HCT116 (cell line): ENCODE measurements around the gene MANSC1. TPM values are rescaled to one million over a fixed set of nuclear protein-coding genes. Genes with fewer than 3 reads are reported as not detected.

Experiments
- ATAC-seq: fragments of 200-7000 bp; cut with Tn5 transposase; 2 replicates; pipeline ENCODE4 v1.9.1; 2020; ENCODE audit warnings: mild to moderate bottlenecking, moderate library complexity
- BruUV-seq: library from RNA; stranded (reverse); fragments of 400-500 nt; replicated peaks from 2 replicates; lab custom pipeline; 2021; lab: Mats Ljungman, UMichigan
- CTCF ChIA-PET: fragments of 300-600 bp; sonication (Branson Sonifier 250); formaldehyde crosslinking; loops from one replicate; lab custom pipeline; 2021; ENCODE audit warnings: antibody characterized with exemption; lab: Charles Lee
- POLR2A ChIA-PET: fragments of 300-600, 350-600 bp; sonication (Branson Sonifier 250); formaldehyde crosslinking; loops from one replicate; lab custom pipeline; 2021; ENCODE audit warnings: antibody characterized with exemption; lab: Charles Lee
- RAD21 ChIA-PET, 2 experiments: fragments of 300-600 bp; sonication (Branson Sonifier 250); formaldehyde crosslinking; loops; one replicate each; lab custom pipeline; 2023; ENCODE audit warnings: low total read pairs in 2 of 2; ENCODE audit not compliant: uncharacterized antibody in 2 of 2, unreplicated experiment in 2 of 2, low non-redundant PET in 1 of 2; lab: Charles Lee
- DNase-seq: peaks from one replicate; pipeline ENCODE4 v3.0.0-alpha.2; 2010; ENCODE audit warnings: low read depth, low spot score
- H2AFZ ChIP-seq: fragments of 200-600 bp; shearing (Covaris generic), sonication (generic); 2 replicates; pipeline ENCODE4 v1.6.1; 2017; ENCODE audit warnings: low read depth, mixed run types, mixed read lengths, antibody characterized with exemption, low read length; ENCODE audit not compliant: poor library complexity, severe bottlenecking
- H3K27ac ChIP-seq: 2 replicates; pipeline ENCODE4 v1.5.1; 2012; ENCODE audit warnings: low read depth, low read length
- H3K27me3 ChIP-seq: fragments of 200-600 bp; sonication (generic); 2 replicates; pipeline ENCODE4 v1.6.1; 2016; ENCODE audit warnings: mixed run types, low read length, mixed read lengths; ENCODE audit not compliant: insufficient read depth
- H3K36me3 ChIP-seq, 2 experiments: fragments of 200-500 bp in 1 of 2; fragments of 200-600 bp in 1 of 2; sonication (Bioruptor generic) in 1 of 2; sonication (generic) in 1 of 2; 2 replicates each; pipeline versions ENCODE4 v1.5.1 to v1.6.1; 2014 to 2016; ENCODE audit warnings: low read length in 2 of 2, inconsistent platforms in 1 of 2, mixed read lengths in 1 of 2, mixed run types in 1 of 2; ENCODE audit not compliant: insufficient read depth in 2 of 2, control insufficient read depth in 1 of 2
- H3K4me1 ChIP-seq, 2 experiments: fragments of 200-600 bp in 1 of 2; sonication (generic) in 1 of 2; 2 replicates each; pipeline versions ENCODE4 v1.5.1 to v1.6.1; 2012 to 2017; ENCODE audit warnings: low read length in 2 of 2, inconsistent platforms in 1 of 2, mild to moderate bottlenecking in 1 of 2, mixed read lengths in 1 of 2, mixed run types in 1 of 2, moderate library complexity in 1 of 2; ENCODE audit not compliant: insufficient read depth in 2 of 2, control insufficient read depth in 1 of 2
- H3K4me2 ChIP-seq: fragments of 200-600 bp; sonication (generic); 2 replicates; pipeline ENCODE4 v1.6.1; 2017; ENCODE audit warnings: mixed run types, low read length, mixed read lengths
- H3K4me3 ChIP-seq, 2 experiments: fragments of 200-600 bp in 1 of 2; sonication (generic) in 1 of 2; replicated peaks in 1 of 2; 2 replicates each; pipeline ENCODE4 v1.5.1; 2011 to 2016; ENCODE audit warnings: low read length in 2 of 2, control low read depth in 1 of 2, low read depth in 1 of 2, mild to moderate bottlenecking in 1 of 2, mixed read lengths in 1 of 2, mixed run types in 1 of 2
- H3K79me2 ChIP-seq: fragments of 200-600 bp; sonication (generic); 2 replicates; pipeline ENCODE4 v1.6.1; 2017; ENCODE audit warnings: mild to moderate bottlenecking, mixed run types, low read length, moderate library complexity, mixed read lengths; ENCODE audit not compliant: insufficient read depth
- H3K9ac ChIP-seq: fragments of 200-600 bp; sonication (generic); 2 replicates; pipeline ENCODE4 v1.6.1; 2016; ENCODE audit warnings: low read length, mixed read lengths
- H3K9me2 ChIP-seq: fragments of 200-600 bp; sonication (generic), shearing (Covaris generic); 2 replicates; pipeline ENCODE4 v1.6.1; 2017; ENCODE audit warnings: mixed run types, mild to moderate bottlenecking, moderate library complexity; ENCODE audit not compliant: insufficient read depth
- H3K9me3 ChIP-seq, 2 experiments: fragments of 200-500 bp in 1 of 2; fragments of 200-600 bp in 1 of 2; sonication (Bioruptor generic) in 1 of 2; sonication (generic) in 1 of 2; 2 replicates each; pipeline ENCODE4 v1.6.1; 2014 to 2017; ENCODE audit warnings: low read length in 2 of 2, mixed read lengths in 2 of 2, inconsistent platforms in 1 of 2, low read depth in 1 of 2, mild to moderate bottlenecking in 1 of 2, mixed run types in 1 of 2, moderate library complexity in 1 of 2; ENCODE audit not compliant: control insufficient read depth in 1 of 2, insufficient read depth in 1 of 2
- H4K20me1 ChIP-seq: fragments of 200-600 bp; sonication (generic), shearing (Covaris generic); 2 replicates; pipeline ENCODE4 v1.6.1; 2017; ENCODE audit warnings: mixed run types, mild to moderate bottlenecking, moderate library complexity; ENCODE audit not compliant: insufficient read depth
- CBX3 ChIP-seq: IDR thresholded peaks from 2 replicates; pipeline ENCODE4 v1.6.1; 2012; ENCODE audit warnings: low read depth
- EGR1 ChIP-seq: IDR thresholded peaks from 2 replicates; pipeline ENCODE4 v1.6.1; 2012; ENCODE audit warnings: low read depth
- ELF1 ChIP-seq: IDR thresholded peaks from 2 replicates; pipeline ENCODE4 v1.6.1; 2012; ENCODE audit warnings: low read depth, borderline replicate concordance
- EZH2 ChIP-seq: fragments of 200-600 bp; sonication (generic); IDR thresholded peaks from 2 replicates; pipeline ENCODE4 v1.6.1; 2017; ENCODE audit warnings: antibody characterized with exemption, mixed run types
- EZH2phosphoT487 ChIP-seq: fragments of 200-600 bp; IDR thresholded peaks from 2 replicates; pipeline ENCODE4 v1.6.1; 2018; ENCODE audit warnings: antibody characterized with exemption, borderline replicate concordance
- FOSL1 ChIP-seq: IDR thresholded peaks from 2 replicates; pipeline ENCODE4 v1.6.1; 2012; ENCODE audit warnings: low read depth
- POLR2A ChIP-seq: IDR thresholded peaks from 2 replicates; pipeline ENCODE4 v1.7.0; 2011; ENCODE audit warnings: borderline replicate concordance; ENCODE audit not compliant: insufficient read depth, insufficient read length; ENCODE audit errors: extremely low read depth
- SIN3A ChIP-seq: IDR thresholded peaks from 2 replicates; pipeline ENCODE4 v1.6.1; 2012; ENCODE audit warnings: low read depth
- SP1 ChIP-seq: IDR thresholded peaks from 2 replicates; pipeline ENCODE4 v1.6.1; 2012; ENCODE audit warnings: low read depth
- SRF ChIP-seq: IDR thresholded peaks from 2 replicates; pipeline ENCODE4 v1.6.1; 2012; ENCODE audit warnings: low read depth
- TCF7L2 ChIP-seq: IDR thresholded peaks from 2 replicates; pipeline ENCODE4 v1.7.0; 2011; ENCODE audit warnings: borderline replicate concordance, inconsistent platforms; ENCODE audit not compliant: insufficient read depth, insufficient read length; ENCODE audit errors: extremely low read depth
- YY1 ChIP-seq: IDR thresholded peaks from 2 replicates; pipeline ENCODE4 v1.6.1; 2011; ENCODE audit warnings: low read length, low read depth, moderate library complexity, mild to moderate bottlenecking; ENCODE audit not compliant: insufficient replicate concordance; ENCODE audit errors: extremely low read depth
- ZNF274 ChIP-seq: fragments of 200-500 bp; sonication (Bioruptor generic); IDR thresholded peaks from 2 replicates; pipeline ENCODE4 v1.6.1; 2014; ENCODE audit warnings: mild to moderate bottlenecking, low read depth, low read length, inconsistent platforms
- intact Hi-C: fragments of 100-400 bp; cut with micrococcal nuclease; formaldehyde crosslinking; loops from 2 replicates; pipeline ENCODE4 v1.10.0; 2022
- total RNA-seq: library from RNA; stranded (reverse); gene quantifications from one replicate; pipeline ENCODE4 v1.2.1, GENCODE V29; 2021; ENCODE audit not compliant: unreplicated experiment
- TF ChIP-seq, protein P1 (sequence below): IDR thresholded peaks from 2 replicates; pipeline ENCODE4 v1.6.1; 2012
- TF ChIP-seq, protein P2 (sequence below), 3 experiments: fragments of 200-600 bp in 1 of 3; sonication (generic) in 1 of 3; IDR thresholded peaks in 2 of 3; conservative IDR thresholded peaks in 1 of 3; 2 replicates each; pipeline ENCODE4 v1.5.1; 2012 to 2017; ENCODE audit warnings: low read depth in 2 of 3, low read length in 2 of 3, antibody characterized with exemption in 1 of 3, borderline replicate concordance in 1 of 3, control low read depth in 1 of 3, mild to moderate bottlenecking in 1 of 3, mixed read lengths in 1 of 3, mixed run types in 1 of 3, moderate library complexity in 1 of 3; ENCODE audit not compliant: insufficient read depth in 1 of 3
- TF ChIP-seq, protein P3 (sequence below): IDR thresholded peaks from 2 replicates; pipeline ENCODE4 v1.6.1; 2011; ENCODE audit warnings: mild to moderate bottlenecking, low read length, moderate library complexity; ENCODE audit not compliant: insufficient replicate concordance; ENCODE audit errors: extremely low read depth

The MANSC1 gene
- total RNA-seq, 1 experiment from 2014 or later, result 0.20 TPM

DNA sequence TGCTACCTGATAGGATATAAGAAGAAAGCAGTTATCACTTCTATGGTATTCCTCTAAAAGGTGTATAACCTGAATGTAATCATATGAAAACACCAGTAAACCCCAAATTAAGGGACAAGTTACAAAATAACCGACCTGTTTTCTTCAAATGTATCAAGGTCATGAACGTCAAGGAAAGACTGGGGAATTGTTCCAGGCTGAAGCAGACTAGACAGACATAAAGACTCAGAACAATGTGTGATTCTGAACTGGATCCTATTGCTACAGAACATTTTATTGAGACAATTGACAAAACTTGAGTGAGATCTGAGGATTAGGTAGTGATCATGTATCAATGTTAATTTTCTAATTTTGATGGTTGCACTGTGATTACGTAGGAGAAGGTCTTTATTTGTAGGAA is 67.8 kb downstream of the MANSC1 start:
- no peaks in the 10 kb centered on the region for H3K79me2 ChIP-seq
- DNase-seq, result no peak
- H3K27ac ChIP-seq, result no peak overlapping the region
- POLR2A ChIA-PET, result no interaction called here
- TF ChIP-seq, protein P1, sequence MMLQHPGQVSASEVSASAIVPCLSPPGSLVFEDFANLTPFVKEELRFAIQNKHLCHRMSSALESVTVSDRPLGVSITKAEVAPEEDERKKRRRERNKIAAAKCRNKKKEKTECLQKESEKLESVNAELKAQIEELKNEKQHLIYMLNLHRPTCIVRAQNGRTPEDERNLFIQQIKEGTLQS, result no peak
- no peak for TF ChIP-seq SRF
- no peak for TF ChIP-seq SP1
- no peak for TF ChIP-seq TCF7L2
- no peak for TF ChIP-seq EZH2phosphoT487
- no peak for TF ChIP-seq FOSL1
- TF ChIP-seq, protein P2, sequence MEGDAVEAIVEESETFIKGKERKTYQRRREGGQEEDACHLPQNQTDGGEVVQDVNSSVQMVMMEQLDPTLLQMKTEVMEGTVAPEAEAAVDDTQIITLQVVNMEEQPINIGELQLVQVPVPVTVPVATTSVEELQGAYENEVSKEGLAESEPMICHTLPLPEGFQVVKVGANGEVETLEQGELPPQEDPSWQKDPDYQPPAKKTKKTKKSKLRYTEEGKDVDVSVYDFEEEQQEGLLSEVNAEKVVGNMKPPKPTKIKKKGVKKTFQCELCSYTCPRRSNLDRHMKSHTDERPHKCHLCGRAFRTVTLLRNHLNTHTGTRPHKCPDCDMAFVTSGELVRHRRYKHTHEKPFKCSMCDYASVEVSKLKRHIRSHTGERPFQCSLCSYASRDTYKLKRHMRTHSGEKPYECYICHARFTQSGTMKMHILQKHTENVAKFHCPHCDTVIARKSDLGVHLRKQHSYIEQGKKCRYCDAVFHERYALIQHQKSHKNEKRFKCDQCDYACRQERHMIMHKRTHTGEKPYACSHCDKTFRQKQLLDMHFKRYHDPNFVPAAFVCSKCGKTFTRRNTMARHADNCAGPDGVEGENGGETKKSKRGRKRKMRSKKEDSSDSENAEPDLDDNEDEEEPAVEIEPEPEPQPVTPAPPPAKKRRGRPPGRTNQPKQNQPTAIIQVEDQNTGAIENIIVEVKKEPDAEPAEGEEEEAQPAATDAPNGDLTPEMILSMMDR (IDR thresholded peaks at IDR 0.05 in 2 of 3, conservative IDR thresholded peaks at IDR 0.05 in 1 of 3; ENCODE audit: borderline replicate concordance in 1 of 3, insufficient read depth in 1 of 3, low read depth in 2 of 3, low read length in 2 of 3), result no peak
- no peak for TF ChIP-seq YY1
- no peak for TF ChIP-seq EGR1
- TF ChIP-seq ELF1, result no peak
- TF ChIP-seq EZH2, result no peak
- TF ChIP-seq SIN3A, result no peak
- no peak for TF ChIP-seq ZNF274
- TF ChIP-seq POLR2A, result no peak
- TF ChIP-seq CBX3, result no peak
- TF ChIP-seq, protein P3, sequence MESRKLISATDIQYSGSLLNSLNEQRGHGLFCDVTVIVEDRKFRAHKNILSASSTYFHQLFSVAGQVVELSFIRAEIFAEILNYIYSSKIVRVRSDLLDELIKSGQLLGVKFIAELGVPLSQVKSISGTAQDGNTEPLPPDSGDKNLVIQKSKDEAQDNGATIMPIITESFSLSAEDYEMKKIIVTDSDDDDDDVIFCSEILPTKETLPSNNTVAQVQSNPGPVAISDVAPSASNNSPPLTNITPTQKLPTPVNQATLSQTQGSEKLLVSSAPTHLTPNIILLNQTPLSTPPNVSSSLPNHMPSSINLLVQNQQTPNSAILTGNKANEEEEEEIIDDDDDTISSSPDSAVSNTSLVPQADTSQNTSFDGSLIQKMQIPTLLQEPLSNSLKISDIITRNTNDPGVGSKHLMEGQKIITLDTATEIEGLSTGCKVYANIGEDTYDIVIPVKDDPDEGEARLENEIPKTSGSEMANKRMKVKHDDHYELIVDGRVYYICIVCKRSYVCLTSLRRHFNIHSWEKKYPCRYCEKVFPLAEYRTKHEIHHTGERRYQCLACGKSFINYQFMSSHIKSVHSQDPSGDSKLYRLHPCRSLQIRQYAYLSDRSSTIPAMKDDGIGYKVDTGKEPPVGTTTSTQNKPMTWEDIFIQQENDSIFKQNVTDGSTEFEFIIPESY, result no peak
- CTCF ChIA-PET, result no interaction called here
- no peaks in the 10 kb centered on the region for H3K36me3 ChIP-seq
- intact Hi-C loops, result no loop called here
- no peaks in the 10 kb centered on the region for H3K9me2 ChIP-seq
- no peak overlapping the region for H3K9ac ChIP-seq
- ATAC-seq, result no peak
- no peaks in the 10 kb centered on the region for H4K20me1 ChIP-seq
- H3K4me2 ChIP-seq, result no peak overlapping the region
- no peak overlapping the region for H2AFZ ChIP-seq
- no TSS peak for BruUV-seq
- no peaks in the 10 kb centered on the region for H3K9me3 ChIP-seq
- RAD21 ChIA-PET, result no interaction called here
- H3K4me1 ChIP-seq, result no peaks in the 10 kb centered on the region
- H3K27me3 ChIP-seq, result no peaks in the 10 kb centered on the region
- H3K4me3 ChIP-seq, result no peak overlapping the region
